ENCODE data around the gene CIAO2A. TPM values are rescaled to one million over a fixed set of nuclear protein-coding genes. Genes with fewer than 3 reads are reported as not detected.

Gene CIAO2A
- total RNA-seq, 1 experiment from 2014 or later = 74.4 TPM

- no peak for DNase-seq
- Histone ChIP-seq H3K79me2 (ENCODE audit: insufficient read depth, low read length) (no peaks in the 10 kb centered on the region), H3K79me1 (ENCODE audit: insufficient read depth, low read depth, low read length, poor library complexity, severe bottlenecking) (no peaks in the 10 kb centered on the region), H3K23me2 (ENCODE audit: insufficient read length, low read depth, low read length, poor library complexity, severe bottlenecking) (no peaks in the 10 kb centered on the region), H2AFZ (ENCODE audit: low read length) (no peak overlapping the region), H2BK5ac (ENCODE audit: insufficient read length, low read length) (no peak overlapping the region), H3K4me1 (ENCODE audit: insufficient read depth, low read length) (no peaks in the 10 kb centered on the region; the same call in 1 of the 2 replicates), H3K56ac (ENCODE audit: insufficient read length, low read depth, low read length) (no peak overlapping the region), H2BK20ac (ENCODE audit: low read depth, low read length, poor library complexity, severe bottlenecking) (no peak overlapping the region), H3K14ac (ENCODE audit: insufficient read depth, low read length) (no peak overlapping the region), H3K27me3 (ENCODE audit: insufficient read depth, low read length) (no peaks in the 10 kb centered on the region), H3K27ac (ENCODE audit: insufficient read length, low read depth, low read length) (no peak overlapping the region), H3K18ac (ENCODE audit: insufficient read length, low read depth, low read length) (no peak overlapping the region), H3K9ac (ENCODE audit: extremely low read depth, insufficient read length, low read length) (no peak overlapping the region), H3K23ac (ENCODE audit: insufficient read length, low read depth, low read length) (no peak overlapping the region), H3K4me2 (ENCODE audit: insufficient read depth, insufficient read length, low read length) (no peak overlapping the region), H3T11ph (ENCODE audit: low read length) (no peak overlapping the region), H4K8ac (replicated peaks; ENCODE audit: insufficient read length, low read depth, low read length) (no peak overlapping the region), H4K5ac (ENCODE audit: insufficient read length, low read depth, low read length) (no peak overlapping the region), H4K20me1 (ENCODE audit: control insufficient read depth, insufficient read depth, insufficient read length) (no peaks in the 10 kb centered on the region), H2AK5ac (ENCODE audit: insufficient read length, low read length) (no peak overlapping the region), H3K9me3 (ENCODE audit: control insufficient read depth, low read depth, low read length) (no peaks in the 10 kb centered on the region), H2BK120ac (ENCODE audit: low read depth, low read length, poor library complexity, severe bottlenecking) (no peak overlapping the region), H4K91ac (ENCODE audit: insufficient read length, low read depth, low read length) (no peak overlapping the region), H2BK12ac (ENCODE audit: insufficient read length, low read depth, low read length) (no peak overlapping the region), H2BK15ac (ENCODE audit: low read depth, low read length) (no peak overlapping the region), H3K4ac (ENCODE audit: low read depth, low read length) (no peak overlapping the region)
- Mint-ChIP-seq H3K4me1 (peaks cover 11 to 15% of the 10 kb centered on the region in 2 experiments), H3K4me3 (no peak overlapping the region; a peak in 1 of 5 replicates), H3K36me3 (ENCODE audit: insufficient read depth in 1 of 3, low read depth in 3 of 3) (no peaks in the 10 kb centered on the region), H3K27ac (peak overlapping the region in 1 of 3 experiments; percentile 7; a peak in 2 of 7 replicates), H3K27me3 (ENCODE audit: low read depth) (no peaks in the 10 kb centered on the region), H3K9me3 (no peaks in the 10 kb centered on the region)
- WGBS (ENCODE audit: extremely low coverage, insufficient read length, low lambda C conversion rate) = no CpG with 5 or more reads among the region's 4 CpGs
- no peak for TF ChIP-seq CTCF (conservative IDR thresholded peaks at IDR 0.05)
Measured at GRCh38 chr15:64029633-64030032, 64.0 kb downstream of the CIAO2A start.

Measured in H9 (cell line).